GM10248 (cell line): ENCODE data around the gene FBXL13.

Experiments
- CTCF ChIA-PET: fragments of 300-600 bp; sonication (Branson Sonifier 250); formaldehyde crosslinking; extraction: SDS; loops from one replicate; lab custom pipeline; 2021; ENCODE audit warnings: antibody characterized with exemption; lab: Yijun Ruan, JAX
- POLR2A ChIA-PET: fragments of 350-650 bp; sonication (Branson Sonifier 250); formaldehyde crosslinking; extraction: SDS; loops from one replicate; lab custom pipeline; 2020; ENCODE audit warnings: antibody characterized with exemption; lab: Yijun Ruan, JAX
- DNase-seq: peaks from one replicate; pipeline ENCODE4 v3.0.0; 2012; ENCODE audit errors: extremely low spot score
- CTCF ChIP-seq: IDR thresholded peaks from 2 replicates; pipeline ENCODE4 v1.5.1; 2012; ENCODE audit warnings: mild to moderate bottlenecking, low read depth; ENCODE audit errors: extremely low read depth, missing control alignments, control extremely low read depth

The FBXL13 gene

DNA sequence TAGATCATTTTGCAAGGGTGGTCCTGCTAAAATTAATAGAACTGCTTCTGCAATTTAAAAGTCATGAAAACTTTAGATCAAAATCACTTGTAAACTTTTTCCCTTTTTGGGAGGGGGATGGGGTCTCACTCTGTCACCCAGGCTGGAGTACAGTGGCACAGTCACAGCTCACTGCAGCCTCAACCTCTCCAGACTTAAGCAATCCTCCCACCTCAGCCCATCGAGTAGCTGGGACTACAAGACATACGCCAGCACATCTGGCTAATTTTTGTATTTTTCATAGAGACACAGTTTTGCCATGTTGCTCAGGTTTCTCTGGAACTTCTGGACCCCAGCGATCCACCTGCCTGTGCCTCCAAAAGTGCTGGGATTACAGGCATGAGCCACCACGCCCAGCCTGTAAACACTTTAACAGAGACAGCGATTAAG lies 82.1 kb downstream of the FBXL13 start:
- ChIA-PET CTCF (interaction anchor here (1.2 kb wide), 1 partner anchor 53 kb away, joined by 3 read pairs; no protein-coding TSS in a partner anchor), POLR2A (no interaction called here)
- no peak for TF ChIP-seq CTCF
- DNase-seq: no peak

DNA sequence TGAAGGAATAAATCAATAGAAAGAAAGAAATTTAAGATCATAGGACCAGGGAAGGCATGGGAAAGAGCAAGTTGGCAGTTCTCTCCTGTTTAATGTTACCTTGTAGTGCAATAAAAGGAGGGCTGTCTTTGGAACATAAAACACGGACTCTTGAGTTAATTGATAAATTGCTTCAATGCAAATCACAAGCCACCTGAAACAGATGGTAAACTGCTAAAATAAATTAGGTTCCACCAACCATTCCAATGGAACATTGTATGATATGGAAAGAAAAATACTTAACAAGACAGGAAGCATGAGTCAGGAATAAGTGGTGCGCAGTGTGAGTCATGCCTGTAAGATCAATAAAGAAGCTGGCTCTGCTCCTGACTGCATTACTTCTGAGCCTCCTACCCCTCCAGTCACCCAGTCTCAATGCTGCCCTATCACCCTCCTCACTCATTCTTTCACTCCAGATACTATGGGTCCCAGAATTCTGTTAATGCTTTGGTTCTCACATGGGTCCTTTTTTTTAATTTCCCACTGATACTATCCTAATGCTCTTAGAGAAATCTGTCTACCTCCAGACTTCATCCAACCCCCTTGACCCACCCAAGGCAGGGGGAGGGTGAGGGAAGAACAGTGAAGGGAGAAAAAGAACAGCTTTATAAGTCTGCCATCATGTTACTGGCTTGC lies 82.9 kb downstream of the FBXL13 start:
- ChIA-PET POLR2A (no interaction called here), CTCF (interaction anchor here (1.2 kb wide), 1 partner anchor 53 kb away, joined by 3 read pairs; no protein-coding TSS in a partner anchor)
- DNase-seq: no peak

DNA sequence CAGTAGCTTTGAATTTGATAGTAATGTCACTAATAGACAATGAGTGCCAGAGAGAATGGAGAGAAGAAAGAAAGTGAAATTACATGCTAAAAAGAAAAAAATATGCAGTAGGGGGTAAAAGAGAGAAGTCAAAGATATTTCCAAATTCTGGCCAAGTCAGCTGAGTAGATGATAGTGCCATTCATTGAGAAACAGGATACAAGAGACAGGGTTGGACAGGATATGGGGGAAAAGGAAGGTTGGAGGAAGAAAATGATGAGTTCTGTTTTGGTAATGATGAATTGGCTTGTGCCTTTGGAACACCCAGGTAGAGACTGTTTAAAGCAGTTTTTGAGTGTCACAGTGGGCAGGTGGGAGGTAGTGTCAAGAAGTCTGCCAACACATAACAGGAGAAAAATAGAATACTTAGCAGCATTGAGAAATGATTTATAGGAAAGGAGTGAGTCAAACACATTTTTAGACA lies 83.5 kb downstream of the FBXL13 start:
- POLR2A ChIA-PET: no interaction called here
- no peak for TF ChIP-seq CTCF
- DNase-seq: no peak
- CTCF ChIA-PET: no interaction called here

More for the DNA sequence above, 82.9 kb downstream of the FBXL13 start:
- no peak for TF ChIP-seq CTCF

DNA sequence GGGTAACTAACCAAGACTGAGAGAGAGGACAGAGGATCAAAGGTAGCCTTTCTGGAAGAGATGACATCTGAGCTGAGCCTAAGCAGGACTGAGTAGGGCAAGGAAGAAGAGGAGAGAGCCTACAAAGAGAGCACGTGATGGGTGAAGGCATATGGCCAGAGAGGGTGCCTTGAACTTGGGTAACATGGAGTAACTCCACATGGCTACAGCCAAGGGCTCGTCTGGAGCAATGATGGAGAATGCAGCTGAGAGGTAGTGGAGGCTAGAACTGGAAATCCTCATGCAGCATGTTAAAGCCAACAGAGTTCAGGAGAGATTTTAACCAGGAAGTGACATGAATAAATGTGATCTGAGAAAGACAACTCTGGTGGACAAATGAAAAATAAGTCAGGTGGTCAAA lies 84.0 kb downstream of the FBXL13 start:
- no peak for TF ChIP-seq CTCF
- ChIA-PET CTCF (no interaction called here), POLR2A (no interaction called here)
- no peak for DNase-seq

- DNase-seq: no peak
- CTCF ChIA-PET: no interaction called here
- no peak for TF ChIP-seq CTCF
- POLR2A ChIA-PET: no interaction called here
These were observed 85.7 kb downstream of the FBXL13 start for GRCh38 chr7:102988631-102989560.

GRCh38 chr7:102988088-102988487 lies 86.5 kb downstream of the FBXL13 start:
- CTCF ChIA-PET: no interaction called here
- no peak for TF ChIP-seq CTCF
- no peak for DNase-seq
- POLR2A ChIA-PET: no interaction called here
